GM19455 (cell line): Measurements from ENCODE around the gene PMAIP1.
"Not testable (repeated sequence)": the region's sequence is repeated elsewhere in the genome, so short reads cannot be mapped to it uniquely, and the experiment has no call there.

Source experiments
- ATAC-seq: cut with Tn5 transposase; IDR thresholded peaks from one replicate; pipeline ENCODE4 v1.9.1; 2021; ENCODE audit not compliant: unreplicated experiment

The PMAIP1 gene

DNA sequence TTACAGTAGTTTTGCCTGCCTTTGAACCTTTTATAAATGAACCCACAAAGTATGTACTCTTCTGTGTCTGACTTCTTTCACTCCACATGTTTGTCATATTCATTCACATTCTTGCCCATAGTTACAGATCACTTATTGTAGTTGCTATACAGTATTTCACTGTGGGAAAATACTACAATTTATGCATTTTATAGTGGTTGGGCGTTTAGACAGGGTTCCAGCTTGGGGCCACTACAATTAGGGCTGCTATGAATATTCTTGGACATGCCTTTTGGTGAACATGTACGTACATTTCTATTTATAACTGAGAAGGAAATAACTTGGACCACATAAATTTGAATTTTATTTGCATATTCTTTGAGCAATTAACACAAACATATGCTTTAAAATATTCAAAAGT lies 15.4 kb upstream of the PMAIP1 start:
- ATAC-seq = no peak

DNA sequence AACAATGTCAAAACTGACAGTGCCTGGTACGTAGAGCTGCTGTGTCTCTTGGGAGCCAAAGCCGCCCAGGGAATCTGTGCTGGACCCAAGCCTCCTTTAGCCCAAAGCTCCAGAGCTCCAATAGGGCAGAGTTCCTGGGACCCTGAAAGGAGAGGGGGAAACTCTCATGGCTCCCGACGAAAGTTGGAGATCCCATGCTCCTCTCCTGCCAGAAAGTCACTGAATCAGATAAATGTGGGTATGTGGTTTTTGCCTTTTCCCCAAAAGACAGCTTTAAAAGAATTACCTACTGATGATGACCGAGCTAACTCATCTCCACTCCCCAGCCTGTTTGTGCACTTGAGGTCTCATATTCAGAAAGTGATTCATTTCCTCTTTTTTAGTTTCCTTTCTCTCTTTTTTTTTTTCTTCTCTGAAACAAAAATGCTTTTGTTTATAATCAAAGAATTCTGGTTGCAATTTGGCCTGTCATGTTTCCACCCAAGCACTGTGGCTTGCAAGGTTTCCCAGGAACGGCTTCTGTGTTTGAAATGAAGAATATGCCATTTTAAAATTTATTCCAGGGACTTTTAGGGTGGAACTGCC lies 14.1 kb upstream of the PMAIP1 start:
- peak; percentile 84 for ATAC-seq

DNA sequence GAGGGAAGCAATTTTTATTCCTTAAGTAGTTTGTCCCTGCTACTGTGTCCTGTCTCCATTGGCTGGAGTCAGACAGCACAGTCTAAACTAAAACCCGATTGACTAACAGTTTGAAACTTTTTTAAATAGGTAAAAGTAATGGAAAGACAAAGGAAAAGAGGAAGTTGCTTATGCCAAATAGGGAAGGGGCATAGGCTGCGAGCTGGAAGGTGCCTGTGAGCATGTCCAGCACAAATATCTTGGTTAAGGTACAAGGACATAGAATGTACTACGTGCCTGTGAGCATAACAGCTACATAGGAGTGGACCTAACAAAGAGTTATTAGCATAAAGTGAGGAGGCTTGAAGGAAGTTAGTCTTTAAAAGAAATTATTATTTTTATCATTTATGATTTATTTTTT lies 13.4 kb upstream of the PMAIP1 start:
- not testable (repeated sequence) for ATAC-seq

DNA sequence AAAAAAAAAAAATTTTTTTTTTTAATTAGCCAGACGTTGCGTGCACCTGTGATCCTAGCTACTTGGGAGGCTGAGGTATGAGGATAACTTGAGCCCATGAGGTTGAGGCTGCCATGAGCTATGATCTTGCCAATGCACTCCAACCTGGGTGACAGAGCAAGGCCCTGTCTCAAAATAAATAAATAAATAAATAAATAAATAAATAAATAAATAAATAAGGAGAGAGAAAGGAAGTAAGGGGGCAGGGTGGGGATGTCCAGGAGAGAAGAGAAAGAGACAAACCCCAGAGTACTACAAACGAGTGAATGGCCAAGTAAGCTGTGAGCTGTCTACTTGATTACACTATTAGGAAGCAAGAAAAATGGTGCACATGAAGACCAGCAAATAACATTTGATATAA lies 7.7 kb upstream of the PMAIP1 start:
- ATAC-seq = no peak

DNA sequence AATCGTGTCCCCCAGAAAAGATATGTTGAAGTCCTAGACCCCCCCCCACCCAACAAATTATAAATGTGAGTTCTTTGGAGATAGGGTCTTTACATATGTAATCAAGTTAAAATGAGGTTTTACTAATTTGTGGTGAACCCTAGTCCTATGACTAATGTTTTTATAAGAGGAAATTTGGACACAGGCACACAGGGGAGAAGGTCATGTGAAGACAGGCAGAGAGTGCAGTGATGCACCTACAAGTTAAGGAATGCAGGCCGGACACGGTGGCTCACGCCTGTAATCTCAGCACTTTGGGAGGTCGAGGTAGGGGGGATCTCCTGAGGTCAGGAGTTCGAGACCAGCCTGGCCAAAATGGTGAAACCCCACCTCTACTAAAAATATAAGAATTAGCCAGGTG lies 5.8 kb upstream of the PMAIP1 start:
- ATAC-seq = no peak

DNA sequence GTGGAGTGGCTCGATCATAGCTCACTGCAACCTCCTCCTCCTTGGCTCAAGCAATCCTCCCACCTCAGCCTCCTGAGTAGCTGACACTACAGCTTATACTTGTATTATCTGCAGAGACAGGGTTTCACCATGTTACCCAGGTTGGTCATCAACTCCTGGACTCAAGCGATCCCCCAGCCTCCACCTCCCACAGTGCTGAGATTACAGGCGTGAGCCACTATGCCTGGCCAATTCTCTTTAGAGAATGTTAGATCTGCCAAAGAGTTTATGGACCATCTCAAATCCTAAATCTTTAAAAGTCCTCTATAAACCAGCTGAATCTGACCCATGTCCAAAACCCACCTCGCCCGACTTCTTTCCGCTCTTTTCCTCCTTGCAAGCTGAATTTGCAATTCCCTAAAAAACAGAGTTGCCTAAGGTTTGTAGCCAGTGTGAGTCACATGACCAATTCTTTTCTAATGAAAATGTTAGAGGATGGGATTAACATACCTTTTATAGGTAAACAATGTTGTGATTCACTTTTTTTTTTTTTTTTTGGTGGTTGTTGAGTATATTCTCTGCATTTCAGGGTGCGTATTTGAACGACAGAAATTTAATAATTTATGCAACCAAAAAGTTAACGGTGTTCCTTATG lies 2.4 kb upstream of the PMAIP1 start:
- ATAC-seq = no peak

DNA sequence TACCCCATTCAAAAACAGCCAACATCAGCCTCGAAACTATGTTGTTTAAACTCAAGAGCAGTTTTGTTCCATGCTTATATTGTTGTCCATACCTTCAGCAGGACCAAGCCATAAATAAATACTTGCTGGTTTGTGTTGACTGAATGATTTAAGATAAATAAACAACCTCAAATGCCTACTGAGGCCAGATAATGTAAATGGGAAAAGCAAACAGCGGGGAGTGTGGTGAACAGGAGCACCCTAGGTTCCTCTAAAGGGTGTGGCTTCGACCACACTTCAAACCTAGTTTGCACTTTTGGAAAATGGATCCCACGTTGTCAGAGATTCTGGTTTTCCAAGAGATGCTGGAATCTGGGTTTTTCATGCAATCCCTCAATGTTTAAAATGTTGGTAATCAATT lies 1.7 kb upstream of the PMAIP1 start:
- no peak for ATAC-seq

DNA sequence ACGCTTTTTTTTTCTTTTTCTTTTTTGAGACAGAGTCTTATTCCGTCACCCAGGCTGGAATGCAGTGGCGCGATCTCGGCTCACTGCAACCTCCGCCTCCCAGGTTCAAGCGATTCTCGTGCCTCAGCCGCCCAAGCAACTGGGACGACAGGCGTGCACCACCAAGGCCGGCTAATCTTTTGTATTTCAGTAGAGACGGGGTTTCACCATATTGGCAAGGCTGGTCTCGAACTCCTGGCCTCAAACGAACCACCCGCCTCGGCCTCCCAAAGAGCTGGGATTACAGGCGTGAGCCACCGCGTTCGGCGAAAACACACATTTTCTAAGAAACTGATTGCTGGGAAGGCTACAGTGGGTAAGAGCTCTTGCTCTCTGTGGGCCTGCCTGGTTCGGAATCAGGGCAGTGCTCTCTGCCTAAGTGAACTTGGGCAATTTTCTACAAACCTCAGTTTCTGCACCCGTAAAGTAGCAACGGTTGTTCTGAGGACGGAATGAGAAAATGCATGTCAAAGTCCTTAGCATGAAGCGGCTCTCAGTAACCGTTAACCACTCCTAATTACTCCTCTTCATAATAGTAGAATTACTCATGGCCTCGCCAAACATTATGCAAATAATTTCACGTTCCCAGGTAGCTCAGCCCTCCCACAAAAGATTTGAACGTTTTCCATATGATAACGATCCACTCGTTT lies 1.0 kb upstream of the PMAIP1 start:
- ATAC-seq = no peak

DNA sequence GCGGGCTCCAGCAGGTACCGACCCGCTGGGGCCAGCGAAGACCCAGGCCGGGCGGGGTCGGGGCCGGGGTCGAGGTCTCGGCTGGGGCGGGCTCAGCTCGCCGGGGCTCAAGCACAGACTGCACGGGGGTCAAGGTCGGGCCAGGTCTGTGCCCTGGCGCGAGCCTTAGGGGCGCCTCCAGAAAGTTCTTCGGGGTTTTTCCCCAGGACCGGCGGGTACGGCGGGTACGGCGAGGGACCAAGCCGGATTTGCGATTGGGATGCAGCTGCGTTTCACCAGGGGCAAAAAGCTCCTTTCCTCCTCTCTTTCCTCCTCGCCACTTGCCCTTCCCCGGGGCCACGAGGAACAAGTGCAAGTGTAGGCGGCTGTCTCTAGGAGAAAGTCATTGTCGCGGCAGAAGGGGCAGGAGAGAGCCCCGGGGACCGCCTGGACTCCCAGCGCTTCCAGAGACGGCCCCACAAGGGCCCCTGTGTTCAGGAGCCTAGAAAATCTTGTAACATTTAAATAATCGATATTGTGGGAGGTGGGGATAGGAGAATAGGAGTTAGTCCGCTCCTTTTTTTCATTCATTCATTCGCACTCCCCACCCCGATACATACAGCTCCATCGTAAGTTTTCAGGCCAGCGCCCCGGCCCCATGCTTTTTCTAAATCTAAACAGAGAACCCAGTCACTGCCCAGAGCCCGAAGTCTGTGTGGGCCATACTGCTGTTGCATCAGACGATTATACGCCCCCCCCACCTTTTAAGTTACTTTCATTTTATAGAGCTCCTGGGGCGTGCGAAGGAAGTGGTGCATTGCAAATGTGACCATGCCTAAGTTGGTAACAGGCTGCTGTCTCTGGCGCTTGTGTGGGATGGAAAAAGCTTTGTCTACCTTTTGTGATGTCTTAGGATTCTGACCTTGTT lies 679 bp downstream of the PMAIP1 start:
- ATAC-seq = peak; percentile 33

DNA sequence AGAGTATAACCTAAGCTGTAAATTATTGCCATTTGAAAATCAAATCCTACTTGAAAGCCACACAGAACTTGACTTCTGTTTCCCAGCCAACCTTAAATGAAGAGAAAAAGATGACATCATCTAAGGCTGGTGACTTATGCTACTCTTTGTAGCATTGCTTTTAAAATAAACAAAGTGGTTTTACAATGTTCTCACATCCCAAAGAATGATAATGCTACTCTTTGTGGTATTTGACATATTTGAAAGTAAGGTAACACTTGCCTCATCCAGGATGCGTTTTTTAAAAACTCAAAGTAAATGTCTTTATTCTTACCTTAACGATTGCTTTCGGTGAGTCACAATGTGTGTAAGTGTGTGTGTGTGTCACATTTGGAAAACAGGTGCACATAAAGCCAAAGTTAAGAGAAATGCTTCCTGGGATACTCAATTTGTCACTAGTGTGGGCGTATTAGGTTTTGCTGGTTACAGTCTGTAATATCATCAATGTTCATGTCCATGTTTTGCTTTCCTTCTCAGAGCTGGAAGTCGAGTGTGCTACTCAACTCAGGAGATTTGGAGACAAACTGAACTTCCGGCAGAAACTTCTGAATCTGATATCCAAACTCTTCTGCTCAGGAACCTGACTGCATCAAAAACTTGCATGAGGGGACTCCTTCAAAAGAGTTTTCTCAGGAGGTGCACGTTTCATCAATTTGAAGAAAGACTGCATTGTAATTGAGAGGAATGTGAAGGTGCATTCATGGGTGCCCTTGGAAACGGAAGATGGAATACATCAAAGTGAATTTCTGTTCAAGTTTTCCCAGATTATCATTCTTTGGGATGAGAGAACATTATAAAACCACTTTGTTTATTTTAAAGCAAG lies 2.6 kb downstream of the PMAIP1 start:
- no peak for ATAC-seq

DNA sequence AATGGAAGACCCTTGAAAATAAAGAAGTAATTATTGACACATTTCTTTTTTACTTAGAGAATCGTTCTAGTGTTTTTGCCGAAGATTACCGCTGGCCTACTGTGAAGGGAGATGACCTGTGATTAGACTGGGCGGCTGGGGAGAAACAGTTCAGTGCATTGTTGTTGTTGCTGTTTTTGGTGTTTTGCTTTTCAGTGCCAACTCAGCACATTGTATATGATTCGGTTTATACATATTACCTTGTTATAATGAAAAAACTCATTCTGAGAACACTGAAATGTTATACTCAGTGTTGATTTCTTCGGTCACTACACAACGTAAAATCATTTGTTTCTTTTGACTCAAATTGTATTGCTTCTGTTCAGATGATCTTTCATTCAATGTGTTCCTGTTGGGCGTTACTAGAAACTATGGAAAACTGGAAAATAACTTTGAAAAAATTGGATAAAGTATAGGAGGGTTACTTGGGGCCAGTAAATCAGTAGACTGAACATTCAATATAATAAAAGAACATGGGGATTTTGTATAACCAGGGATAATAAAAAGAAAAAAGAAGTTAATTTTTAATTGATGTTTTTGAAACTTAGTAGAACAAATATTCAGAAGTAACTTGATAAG lies 3.3 kb downstream of the PMAIP1 start:
- no peak for ATAC-seq

DNA sequence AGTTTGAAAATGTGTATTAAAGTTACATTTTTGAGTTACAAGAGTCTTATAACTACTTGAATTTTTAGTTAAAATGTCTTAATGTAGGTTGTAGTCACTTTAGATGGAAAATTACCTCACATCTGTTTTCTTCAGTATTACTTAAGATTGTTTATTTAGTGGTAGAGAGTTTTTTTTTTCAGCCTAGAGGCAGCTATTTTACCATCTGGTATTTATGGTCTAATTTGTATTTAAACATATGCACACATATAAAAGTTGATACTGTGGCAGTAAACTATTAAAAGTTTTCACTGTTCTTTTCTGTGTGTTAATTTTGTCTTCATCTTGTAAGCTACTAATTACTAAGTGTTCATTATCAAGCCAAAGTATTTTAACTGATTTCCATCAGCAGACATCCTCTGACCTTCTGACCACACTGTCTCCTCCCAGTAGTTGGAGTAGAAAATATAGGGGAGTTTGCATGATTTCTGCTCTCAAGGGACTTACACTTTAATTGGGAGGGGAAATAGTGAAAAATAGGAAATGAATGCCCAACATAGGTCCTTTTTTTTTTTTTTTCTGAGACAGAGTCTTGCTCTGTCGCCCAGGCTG lies 4.3 kb downstream of the PMAIP1 start:
- ATAC-seq = no peak

DNA sequence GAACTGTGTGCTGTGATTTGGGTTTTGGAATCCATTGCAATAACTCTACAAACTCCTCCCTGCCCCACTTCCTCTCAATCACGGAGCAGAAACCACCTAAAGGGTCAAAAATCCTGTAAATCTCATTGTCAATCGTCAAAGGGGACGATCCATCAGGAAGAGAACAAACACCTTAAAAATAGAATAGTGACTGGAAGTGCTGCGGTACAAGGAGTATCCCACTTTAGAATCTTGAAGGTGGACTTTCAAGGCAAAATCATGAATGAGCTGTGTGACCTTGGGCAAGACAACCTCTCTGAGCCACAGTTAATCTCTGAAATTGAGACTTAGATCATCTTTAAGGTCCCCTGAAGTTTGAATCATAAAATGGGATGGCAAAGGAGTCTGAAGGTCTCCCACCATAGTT lies 5.9 kb downstream of the PMAIP1 start:
- ATAC-seq = no peak

DNA sequence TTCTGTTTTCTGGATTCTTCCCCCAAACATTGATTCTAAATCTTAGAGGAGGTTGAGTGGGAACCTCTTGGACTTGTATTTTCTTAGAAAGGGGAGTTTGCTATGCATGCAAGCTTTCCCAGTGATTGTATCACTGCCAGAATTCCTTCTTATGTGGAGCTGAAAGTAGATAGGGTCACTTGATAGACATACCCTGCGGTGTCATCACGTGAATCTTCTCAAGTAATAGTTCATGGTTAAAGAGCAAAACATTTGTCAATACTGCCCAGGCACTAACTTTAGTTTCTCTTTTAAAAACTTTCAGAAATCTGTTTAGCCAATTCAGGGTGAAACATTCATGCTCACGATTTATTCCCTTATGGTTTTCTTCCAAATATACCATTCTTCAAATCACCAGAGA lies 6.4 kb downstream of the PMAIP1 start:
- no peak for ATAC-seq

DNA sequence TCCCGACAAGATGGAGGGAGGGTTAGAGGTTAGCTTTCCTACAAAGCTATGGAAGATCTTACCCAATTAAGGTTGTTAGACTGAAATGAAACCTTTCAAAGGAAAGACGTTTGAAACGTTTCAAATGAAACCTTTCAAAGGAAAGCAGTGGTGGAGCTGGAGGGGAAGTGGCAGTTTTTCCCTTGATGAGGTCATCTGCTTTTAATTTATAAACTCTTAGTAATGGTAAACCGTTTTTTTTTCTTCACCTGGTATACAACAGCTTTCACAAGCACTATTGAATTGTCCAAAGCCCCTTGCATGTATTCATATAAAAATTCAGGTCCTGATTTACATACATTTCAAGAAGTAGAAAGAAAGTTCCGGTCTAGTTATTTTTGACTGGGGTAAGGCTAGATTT lies 7.4 kb downstream of the PMAIP1 start:
- no peak for ATAC-seq

DNA sequence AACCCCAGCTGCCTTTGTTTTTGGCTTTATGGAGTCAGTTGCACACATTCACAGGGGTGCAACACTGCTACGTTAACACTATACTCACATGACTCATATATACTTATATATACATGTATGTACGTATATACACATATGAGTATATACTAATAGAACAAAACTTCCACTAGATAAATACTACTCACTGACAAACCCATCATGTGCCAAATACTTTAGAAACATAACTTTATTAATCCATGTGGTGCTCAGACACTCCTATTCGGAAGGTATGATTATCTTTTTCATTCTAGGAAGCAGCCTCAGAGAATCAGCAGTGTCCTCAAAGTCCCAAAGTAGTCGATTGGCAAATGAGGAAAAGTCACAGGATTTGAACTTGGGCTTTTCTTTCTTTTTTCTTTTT lies 7.9 kb downstream of the PMAIP1 start:
- ATAC-seq = no peak

DNA sequence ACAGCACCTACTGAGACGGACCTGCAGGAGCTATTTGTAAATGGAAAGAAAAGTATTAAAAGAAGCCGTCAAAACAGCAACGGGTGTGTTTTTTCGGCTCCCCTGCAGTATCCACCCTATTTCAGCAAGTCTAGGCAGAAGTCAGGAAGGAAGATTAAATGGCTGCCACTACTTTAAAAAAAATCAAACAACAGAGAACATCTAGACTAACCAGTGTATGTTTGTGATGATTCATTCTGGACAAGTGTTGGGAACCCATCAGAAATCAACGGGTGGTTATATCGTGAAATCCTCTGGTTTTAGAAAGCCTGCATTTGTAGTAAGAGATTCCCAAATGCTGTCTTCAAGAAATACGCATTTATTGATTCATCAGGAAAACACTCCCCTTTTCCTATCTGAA lies 9.0 kb downstream of the PMAIP1 start:
- ATAC-seq = no peak

DNA sequence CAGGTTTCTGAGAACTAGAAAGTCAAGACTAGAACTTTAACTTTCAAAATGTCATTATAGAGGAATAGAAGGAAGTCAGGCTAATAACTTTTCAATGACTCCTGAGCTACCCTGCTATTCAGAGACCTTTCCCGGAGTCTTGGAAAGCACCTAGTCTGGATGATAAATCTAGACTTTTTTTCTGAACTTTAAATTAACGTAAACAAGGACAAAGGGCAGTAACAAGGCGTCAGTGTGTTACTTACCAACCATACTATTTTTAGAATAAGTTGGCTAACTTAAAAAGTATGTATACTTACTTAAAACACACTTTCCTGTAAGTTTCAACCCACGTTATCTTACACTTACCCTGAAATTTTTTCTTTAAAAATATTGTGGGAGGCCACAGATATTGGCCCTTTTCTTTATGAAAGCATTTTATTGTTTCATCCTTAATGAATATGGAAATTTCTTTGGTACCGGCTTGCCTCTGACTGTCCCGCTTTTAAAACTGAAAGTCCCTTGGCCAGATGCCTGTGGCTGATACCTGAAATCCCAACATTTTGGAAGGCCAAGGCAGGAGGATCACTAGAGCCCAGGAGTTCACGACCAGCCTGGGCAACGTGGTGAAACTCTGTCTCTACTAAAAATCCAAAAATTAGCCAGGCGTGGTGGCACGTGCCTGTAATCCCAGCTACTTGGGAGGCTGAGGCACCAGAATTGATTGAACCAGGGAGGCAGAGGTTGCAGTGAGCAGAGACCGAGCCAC lies 9.7 kb downstream of the PMAIP1 start:
- no peak for ATAC-seq

DNA sequence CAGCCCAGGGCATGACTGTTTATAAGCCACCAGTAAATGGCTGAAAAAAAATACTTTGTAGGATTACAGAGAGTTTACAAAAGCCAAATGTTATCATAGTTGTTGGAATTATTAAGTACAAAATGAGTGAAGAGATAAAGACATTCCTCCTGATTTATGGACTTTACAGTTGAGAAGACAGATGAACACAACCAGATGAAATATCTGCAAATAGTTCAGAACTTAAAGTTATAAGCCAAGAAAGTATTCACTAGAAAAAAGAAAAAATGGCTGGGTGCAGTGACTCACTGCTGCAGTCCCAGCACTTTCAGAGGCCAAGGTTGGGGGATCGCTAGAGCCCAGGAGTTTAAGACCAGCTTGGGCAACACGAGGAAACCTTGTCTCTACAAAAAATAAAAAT lies 11.2 kb downstream of the PMAIP1 start:
- ATAC-seq = no peak
